ENCODE results near the gene PIK3C3. TPM values are rescaled to one million over a fixed set of nuclear protein-coding genes. Genes with fewer than 3 reads are reported as not detected.
A peak's percentile ranks its signal among the peaks of the same experiment; 100 is the strongest.
"Not testable (repeated sequence)": the region's sequence is repeated elsewhere in the genome, so short reads cannot be mapped to it uniquely, and the experiment has no call there.

PIK3C3 gene
- total RNA-seq, 1 experiment from 2014 or later, result 50.5 TPM

DNA sequence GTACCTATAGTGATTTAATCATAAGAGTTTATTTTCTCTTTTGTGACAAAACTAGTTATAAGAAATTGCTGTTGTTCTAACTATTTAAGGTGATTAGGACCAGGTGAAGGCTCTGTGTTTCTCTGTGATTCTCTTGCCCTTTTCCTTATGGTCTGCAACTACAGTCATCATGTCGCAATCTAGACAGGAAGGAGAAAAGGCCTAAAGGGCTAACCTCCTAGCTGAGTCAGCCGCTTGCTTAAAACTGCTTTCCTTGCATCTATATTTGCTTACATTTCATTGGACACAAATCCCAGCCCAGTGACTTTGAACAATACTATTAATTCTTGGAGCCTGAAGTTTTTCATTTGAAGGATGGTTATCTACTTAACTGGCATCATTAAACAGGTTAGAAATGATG, 93.1 kb downstream of the PIK3C3 start:
- BruUV-seq (replicated peaks), result no TSS peak
- ChIA-PET POLR2A (interaction anchor here (0.6 kb wide), 1 partner anchor 859 kb away, joined by 3 read pairs; no protein-coding TSS in a partner anchor), CTCF (interaction anchor here (2.3 kb wide), 1 partner anchor 20 kb away, joined by 10 read pairs; no protein-coding TSS in a partner anchor)
- H3K27me3 Mint-ChIP-seq (ENCODE audit: insufficient read depth, unreplicated experiment), result no peaks in the 10 kb centered on the region
- no peak overlapping the region for H3K4me3 Mint-ChIP-seq (ENCODE audit: unreplicated experiment)
- TF ChIP-seq, protein P1, sequence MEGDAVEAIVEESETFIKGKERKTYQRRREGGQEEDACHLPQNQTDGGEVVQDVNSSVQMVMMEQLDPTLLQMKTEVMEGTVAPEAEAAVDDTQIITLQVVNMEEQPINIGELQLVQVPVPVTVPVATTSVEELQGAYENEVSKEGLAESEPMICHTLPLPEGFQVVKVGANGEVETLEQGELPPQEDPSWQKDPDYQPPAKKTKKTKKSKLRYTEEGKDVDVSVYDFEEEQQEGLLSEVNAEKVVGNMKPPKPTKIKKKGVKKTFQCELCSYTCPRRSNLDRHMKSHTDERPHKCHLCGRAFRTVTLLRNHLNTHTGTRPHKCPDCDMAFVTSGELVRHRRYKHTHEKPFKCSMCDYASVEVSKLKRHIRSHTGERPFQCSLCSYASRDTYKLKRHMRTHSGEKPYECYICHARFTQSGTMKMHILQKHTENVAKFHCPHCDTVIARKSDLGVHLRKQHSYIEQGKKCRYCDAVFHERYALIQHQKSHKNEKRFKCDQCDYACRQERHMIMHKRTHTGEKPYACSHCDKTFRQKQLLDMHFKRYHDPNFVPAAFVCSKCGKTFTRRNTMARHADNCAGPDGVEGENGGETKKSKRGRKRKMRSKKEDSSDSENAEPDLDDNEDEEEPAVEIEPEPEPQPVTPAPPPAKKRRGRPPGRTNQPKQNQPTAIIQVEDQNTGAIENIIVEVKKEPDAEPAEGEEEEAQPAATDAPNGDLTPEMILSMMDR (IDR thresholded peaks at IDR 0.05; ENCODE audit: unreplicated experiment), result no peak
- DNase-seq (ENCODE audit: unreplicated experiment), result peak; percentile 92
- intact Hi-C loops (cut with micrococcal nuclease), result no loop called here
- H3K27ac Mint-ChIP-seq (ENCODE audit: low read depth, unreplicated experiment), result no peak overlapping the region
- H3K4me1 Mint-ChIP-seq (ENCODE audit: insufficient read depth, unreplicated experiment), result peaks cover 12% of the 10 kb centered on the region
- H3K36me3 Mint-ChIP-seq (ENCODE audit: insufficient read depth, unreplicated experiment), result peaks cover 42% of the 10 kb centered on the region
- H3K9me3 Mint-ChIP-seq (ENCODE audit: unreplicated experiment), result no peaks in the 10 kb centered on the region

DNA sequence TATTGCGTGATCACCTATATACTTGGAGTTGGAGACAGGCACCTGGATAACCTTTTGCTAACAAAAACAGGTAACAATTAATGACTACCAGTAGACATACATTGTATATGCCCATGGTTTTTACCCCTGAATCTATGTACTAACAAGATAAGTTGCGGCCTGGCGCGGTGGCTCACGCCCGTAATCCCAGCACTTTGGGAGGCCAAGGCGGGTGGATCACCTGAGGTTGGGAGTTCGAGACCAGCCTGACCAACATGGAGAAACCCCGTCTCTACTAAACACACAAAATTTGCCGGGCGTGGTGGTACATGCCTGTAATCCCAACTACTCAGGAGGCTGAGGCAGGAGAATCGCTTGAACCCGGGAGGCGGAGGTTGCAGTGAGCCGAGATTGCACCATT, 94.5 kb downstream of the PIK3C3 start:
- H3K9me3 Mint-ChIP-seq (ENCODE audit: unreplicated experiment); intact Hi-C loops (cut with micrococcal nuclease); POLR2A ChIA-PET; H3K27me3 Mint-ChIP-seq (ENCODE audit: insufficient read depth, unreplicated experiment); BruUV-seq (replicated peaks); DNase-seq (ENCODE audit: unreplicated experiment); H3K4me3 Mint-ChIP-seq (ENCODE audit: unreplicated experiment); H3K27ac Mint-ChIP-seq (ENCODE audit: low read depth, unreplicated experiment): not testable (repeated sequence)
- Mint-ChIP-seq H3K36me3 (ENCODE audit: insufficient read depth, unreplicated experiment) (peaks cover 36% of the 10 kb centered on the region), H3K4me1 (ENCODE audit: insufficient read depth, unreplicated experiment) (peaks cover 12% of the 10 kb centered on the region)
- CTCF ChIA-PET, result interaction anchor here (0.6 kb wide), 1 partner anchor 1552 kb away, joined by 3 read pairs; no protein-coding TSS in a partner anchor

DNA sequence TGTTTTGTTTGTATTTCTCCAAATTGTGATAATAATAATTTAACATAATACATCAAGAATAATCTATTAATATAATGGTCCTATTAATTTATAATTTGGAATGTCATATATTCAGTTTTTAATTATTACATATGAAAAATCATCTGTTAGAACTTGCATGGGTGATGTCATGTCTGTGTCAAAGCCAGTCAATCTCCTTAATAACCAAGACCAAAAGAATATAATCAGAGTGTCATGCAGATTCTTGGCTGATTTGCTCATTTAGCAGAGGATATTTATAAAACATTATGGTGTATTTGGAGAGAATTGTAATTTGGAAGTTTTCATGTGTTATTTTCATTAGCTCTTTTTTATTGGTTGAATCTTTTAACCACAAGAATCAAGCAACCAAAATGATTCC, 96.4 kb downstream of the PIK3C3 start:
- intact Hi-C loops (cut with micrococcal nuclease), result loop anchor here (5.0 kb wide), 1 partner anchor 246 kb away; no protein-coding TSS in a partner anchor
- DNase-seq (ENCODE audit: unreplicated experiment), result no peak

DNA sequence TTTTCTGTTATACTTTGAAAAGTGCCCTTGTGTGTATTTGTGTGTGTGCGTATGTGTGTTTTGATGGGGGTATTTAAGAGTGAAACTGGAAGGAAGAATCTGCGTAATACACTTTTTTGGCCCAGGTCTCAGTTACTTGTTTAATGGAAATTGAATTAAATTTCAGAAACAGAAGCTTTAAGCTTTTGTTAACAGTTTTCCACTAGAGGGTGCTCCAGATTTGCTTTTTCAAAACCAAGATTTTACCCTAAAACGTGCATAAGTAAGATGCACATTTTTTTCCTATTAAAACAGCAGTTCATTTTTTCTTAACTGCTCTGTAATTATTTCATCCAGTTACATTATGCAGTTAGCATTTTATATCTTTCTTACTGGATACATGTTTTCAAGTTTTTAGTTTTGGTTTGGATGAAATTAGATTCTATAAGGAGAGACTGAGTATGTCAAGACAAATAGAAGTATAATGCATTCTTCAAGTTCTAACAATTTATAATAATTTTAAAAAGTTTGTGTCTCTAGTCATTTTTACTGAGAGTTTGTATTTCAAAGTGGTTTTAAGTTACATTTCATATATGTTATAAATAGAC, 97.2 kb downstream of the PIK3C3 start:
- Mint-ChIP-seq H3K4me3 (ENCODE audit: unreplicated experiment) (no peak overlapping the region), H3K36me3 (ENCODE audit: insufficient read depth, unreplicated experiment) (peaks cover 47% of the 10 kb centered on the region), H3K27ac (ENCODE audit: low read depth, unreplicated experiment) (no peak overlapping the region), H3K9me3 (ENCODE audit: unreplicated experiment) (no peaks in the 10 kb centered on the region), H3K27me3 (ENCODE audit: insufficient read depth, unreplicated experiment) (no peaks in the 10 kb centered on the region), H3K4me1 (ENCODE audit: insufficient read depth, unreplicated experiment) (peaks cover 12% of the 10 kb centered on the region)
- ChIA-PET CTCF (interaction anchor here (0.5 to 3.3 kb wide), 12 partner anchors 12 to 1546 kb away, joined by 3 to 23 read pairs (median 4); no protein-coding TSS in a partner anchor), POLR2A (no interaction called here)
- no peak for DNase-seq (ENCODE audit: unreplicated experiment)
- TF ChIP-seq, protein P1 (IDR thresholded peaks at IDR 0.05; ENCODE audit: unreplicated experiment), result peak; percentile 45
- intact Hi-C loops (cut with micrococcal nuclease), result loop anchor here (2.0 to 5.0 kb wide), 3 partner anchors 63 to 1511 kb away; no protein-coding TSS in a partner anchor
- BruUV-seq (replicated peaks), result no TSS peak

More for the DNA sequence above, 96.4 kb downstream of the PIK3C3 start:
- H3K36me3 Mint-ChIP-seq (ENCODE audit: insufficient read depth, unreplicated experiment), result peaks cover 44% of the 10 kb centered on the region
- no peak overlapping the region for H3K27ac Mint-ChIP-seq (ENCODE audit: low read depth, unreplicated experiment)
- H3K9me3 Mint-ChIP-seq (ENCODE audit: unreplicated experiment), result no peaks in the 10 kb centered on the region
- H3K4me3 Mint-ChIP-seq (ENCODE audit: unreplicated experiment), result no peak overlapping the region
- TF ChIP-seq, protein P1 (IDR thresholded peaks at IDR 0.05; ENCODE audit: unreplicated experiment), result no peak
- BruUV-seq (replicated peaks), result no TSS peak
- peaks cover 12% of the 10 kb centered on the region for H3K4me1 Mint-ChIP-seq (ENCODE audit: insufficient read depth, unreplicated experiment)
- no peaks in the 10 kb centered on the region for H3K27me3 Mint-ChIP-seq (ENCODE audit: insufficient read depth, unreplicated experiment)
- ChIA-PET POLR2A (no interaction called here), CTCF (interaction anchor here (0.6 to 3.3 kb wide), 6 partner anchors 17 to 1780 kb away, joined by 3 to 23 read pairs (median 4); no protein-coding TSS in a partner anchor)
